Transverse colon (tissue), 4 donors: ENCODE measurements around the gene IL36RN. TPM values are rescaled to one million over a fixed set of nuclear protein-coding genes. Genes with fewer than 3 reads are reported as not detected.

Experiments used
- DNase-seq: peaks from one replicate; pipeline ENCODE4 v3.0.0-alpha.2; 2019
- H3K27ac ChIP-seq, 4 donors: fragments of 200-600 bp; sonication (generic); 2 replicates each; pipeline ENCODE4 v1.5.1; 2016 to 2018; ENCODE audit warnings: inconsistent platforms in 4 of 4
- H3K27me3 ChIP-seq: fragments of 200-600 bp; sonication (generic); 2 replicates; pipeline ENCODE4 v1.5.1; 2017; ENCODE audit warnings: inconsistent platforms
- H3K36me3 ChIP-seq, 4 donors: fragments of 200-600 bp; sonication (generic); 2 replicates each; pipeline ENCODE4 v1.5.1; 2017 to 2019; ENCODE audit warnings: inconsistent platforms in 4 of 4
- H3K4me1 ChIP-seq, 4 donors: fragments of 200-600 bp; sonication (generic); 2 replicates each; pipeline ENCODE4 v1.5.1; 2017 to 2020; ENCODE audit warnings: inconsistent platforms in 4 of 4
- H3K4me3 ChIP-seq, 4 donors: fragments of 200-600 bp; sonication (generic); 1 replicate in 1 of 4; 2 replicates in 3 of 4; pipeline versions ENCODE4 v1.5.1 to v1.6.1; 2017 to 2019; ENCODE audit warnings: inconsistent platforms in 4 of 4
- H3K9me3 ChIP-seq, 2 donors: fragments of 200-600 bp; sonication (generic); 2 replicates each; pipeline ENCODE4 v1.5.1; 2017 to 2019; ENCODE audit warnings: inconsistent platforms in 2 of 2
- EP300 ChIP-seq: sonication (generic); formaldehyde crosslinking; IDR thresholded peaks from one replicate; pipeline ENCODE4 v1.6.1; 2017; ENCODE audit warnings: antibody characterized with exemption, low read depth
- POLR2A ChIP-seq: fragments of 450-650 bp; IDR thresholded peaks from one replicate; pipeline ENCODE4 v1.6.1; 2016; ENCODE audit warnings: antibody characterized with exemption, mild to moderate bottlenecking, moderate library complexity
- POLR2AphosphoS5 ChIP-seq, 3 donors: sonication (generic); formaldehyde crosslinking; IDR thresholded peaks; one replicate each; pipeline ENCODE4 v1.6.1; 2016; ENCODE audit warnings: antibody characterized with exemption in 3 of 3
- WGBS, 2 donors: methylation state at CpG; one replicate each; pipeline ENCODE4 v1.1.5; 2018; ENCODE audit warnings: low coverage in 1 of 2; 5-methylcytosine and 5-hydroxymethylcytosine counted together
- in situ Hi-C, 4 donors: fragments of 200-750 bp; cut with MboI; loops; one replicate each; pipeline versions ENCODE4 v1.15.0 to v1.15.1; 2017; ENCODE audit warnings: low sequenced_read_pairs in 3 of 4, low pct_ligation_motif_present in 1 of 4, low pct_unique_long_range_greater_than_20kb in 1 of 4
- intact Hi-C: fragments of 100-400 bp; cut with DNase I; formaldehyde crosslinking; loops from one replicate; pipeline ENCODE4 v1.15.1; 2023; ENCODE audit warnings: low total_unique reads
- total RNA-seq, 4 donors: library from RNA; depleted of rRNA; stranded (reverse); fragments of >200 nt; gene quantifications; one replicate each; pipeline ENCODE4 v1.1.0, GENCODE V29; 2016
- TF ChIP-seq, protein P1 (sequence below), 5 experiments: fragments of 200-600 bp in 3 of 5; fragments of 450-650 bp in 2 of 5; sonication (generic) in 3 of 5; IDR thresholded peaks; 1 replicate in 2 of 5; 2 replicates in 3 of 5; pipeline ENCODE4 v1.5.1; 2016 to 2017; ENCODE audit warnings: antibody characterized with exemption in 5 of 5, inconsistent platforms in 3 of 5, mild to moderate bottlenecking in 2 of 5, moderate library complexity in 1 of 5

The IL36RN gene
- total RNA-seq, 4 donors from 2014 or later = not detected

DNA sequence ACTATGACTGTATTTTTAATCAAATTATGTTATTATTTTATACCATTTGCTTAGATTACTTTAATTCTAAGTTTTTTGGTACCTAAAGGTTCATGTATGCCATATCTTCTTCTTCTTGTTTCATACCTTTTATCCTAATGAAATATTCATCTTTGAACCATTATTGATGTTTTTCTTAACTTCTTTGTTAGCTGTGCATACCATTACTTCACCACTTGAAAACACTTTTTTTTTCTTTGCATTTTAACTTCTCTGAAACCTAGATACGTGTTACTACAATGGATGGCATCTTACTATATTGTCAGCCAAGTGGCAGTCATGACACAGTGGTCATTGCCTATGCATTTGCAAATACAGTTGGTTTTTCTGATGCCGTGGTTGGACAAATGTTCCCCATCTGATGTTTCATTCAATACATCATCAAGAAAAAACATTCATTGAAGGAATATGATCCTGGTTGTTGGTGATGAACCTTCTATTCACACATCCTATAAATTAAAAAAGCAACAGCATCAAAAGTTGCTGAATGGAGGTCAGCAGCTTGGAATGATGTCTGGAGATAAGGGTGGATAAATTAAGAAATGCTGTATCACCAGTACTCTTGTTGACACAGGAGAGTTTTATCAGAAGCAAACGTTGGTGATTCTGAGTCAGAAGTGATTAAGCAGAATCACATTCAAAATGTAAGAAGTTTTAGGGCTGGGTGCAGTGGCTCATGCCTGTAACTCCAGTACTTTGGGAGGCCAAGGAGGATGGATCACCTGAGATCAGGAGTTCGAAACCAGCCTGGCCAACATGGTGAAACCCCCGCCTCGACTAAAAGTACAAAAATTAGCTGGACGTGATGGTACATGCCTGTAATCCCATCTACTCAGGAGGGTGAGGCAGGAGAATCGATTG lies 46.3 kb upstream of the IL36RN start:
- Histone ChIP-seq H3K9me3 (no peaks in the 10 kb centered on the region), H3K36me3 (no peaks in the 10 kb centered on the region), H3K27ac (no peak overlapping the region), H3K27me3 (peaks cover 4% of the 10 kb centered on the region), H3K4me1 (no peaks in the 10 kb centered on the region), H3K4me3 (no peak overlapping the region)
- in situ Hi-C loops = no loop called here
- 66 to 75% methylated on average over 4 to 8 of the region's 8 CpGs for WGBS, 2 donors
- intact Hi-C loops = no loop called here
- TF ChIP-seq, protein P1, sequence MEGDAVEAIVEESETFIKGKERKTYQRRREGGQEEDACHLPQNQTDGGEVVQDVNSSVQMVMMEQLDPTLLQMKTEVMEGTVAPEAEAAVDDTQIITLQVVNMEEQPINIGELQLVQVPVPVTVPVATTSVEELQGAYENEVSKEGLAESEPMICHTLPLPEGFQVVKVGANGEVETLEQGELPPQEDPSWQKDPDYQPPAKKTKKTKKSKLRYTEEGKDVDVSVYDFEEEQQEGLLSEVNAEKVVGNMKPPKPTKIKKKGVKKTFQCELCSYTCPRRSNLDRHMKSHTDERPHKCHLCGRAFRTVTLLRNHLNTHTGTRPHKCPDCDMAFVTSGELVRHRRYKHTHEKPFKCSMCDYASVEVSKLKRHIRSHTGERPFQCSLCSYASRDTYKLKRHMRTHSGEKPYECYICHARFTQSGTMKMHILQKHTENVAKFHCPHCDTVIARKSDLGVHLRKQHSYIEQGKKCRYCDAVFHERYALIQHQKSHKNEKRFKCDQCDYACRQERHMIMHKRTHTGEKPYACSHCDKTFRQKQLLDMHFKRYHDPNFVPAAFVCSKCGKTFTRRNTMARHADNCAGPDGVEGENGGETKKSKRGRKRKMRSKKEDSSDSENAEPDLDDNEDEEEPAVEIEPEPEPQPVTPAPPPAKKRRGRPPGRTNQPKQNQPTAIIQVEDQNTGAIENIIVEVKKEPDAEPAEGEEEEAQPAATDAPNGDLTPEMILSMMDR (IDR thresholded peaks at IDR 0.05) = no peak
- no peak for TF ChIP-seq POLR2AphosphoS5 (IDR thresholded peaks at IDR 0.05)
- no peak for TF ChIP-seq POLR2A
- TF ChIP-seq EP300 = no peak
- DNase-seq = no peak

DNA sequence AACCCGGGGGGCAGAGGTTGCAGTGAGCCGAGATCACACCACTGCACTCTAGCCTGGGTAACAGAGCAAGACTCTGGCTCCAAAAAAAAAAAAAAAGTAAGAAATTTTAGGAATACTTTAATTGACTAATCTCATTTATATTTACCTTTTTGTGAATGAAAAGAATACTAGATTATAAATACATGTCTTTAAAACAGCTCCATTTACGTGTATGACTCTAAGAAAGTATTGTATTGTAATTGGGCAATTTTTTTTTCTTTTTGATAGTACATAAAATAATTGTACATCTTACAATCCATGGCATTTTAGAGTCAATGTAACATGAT lies 45.7 kb upstream of the IL36RN start:
- Histone ChIP-seq H3K4me1 (no peaks in the 10 kb centered on the region), H3K36me3 (no peaks in the 10 kb centered on the region), H3K4me3 (no peak overlapping the region), H3K9me3 (no peaks in the 10 kb centered on the region), H3K27me3 (peaks cover 4% of the 10 kb centered on the region), H3K27ac (no peak overlapping the region)
- DNase-seq = no peak
- TF ChIP-seq, protein P1 (IDR thresholded peaks at IDR 0.05) = no peak
- TF ChIP-seq POLR2AphosphoS5 (IDR thresholded peaks at IDR 0.05) = no peak
- TF ChIP-seq EP300 = no peak
- TF ChIP-seq POLR2A = no peak
- WGBS, 2 donors = 70 to 81% methylated on average over 1 to 3 of the region's 3 CpGs
- intact Hi-C loops = no loop called here
- in situ Hi-C loops = no loop called here

DNA sequence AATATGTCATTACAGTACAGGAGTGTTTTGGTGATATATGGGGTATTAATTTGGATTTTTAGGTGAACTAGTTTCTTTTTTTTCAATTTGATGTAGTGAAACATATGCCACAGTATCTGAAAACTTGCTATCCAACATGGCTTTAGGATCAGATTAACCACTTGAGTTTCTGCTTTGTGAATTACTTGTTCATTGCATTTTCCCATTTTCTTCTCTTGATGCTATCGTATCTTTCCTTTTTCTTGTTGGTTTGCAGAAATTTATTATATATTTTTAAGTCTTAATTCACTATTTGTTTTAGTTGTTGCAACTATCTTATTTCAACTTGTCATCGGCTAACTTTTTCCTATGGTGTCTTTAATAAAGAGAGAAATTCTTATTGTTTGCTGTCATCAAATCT lies 44.9 kb upstream of the IL36RN start:
- H3K27me3 ChIP-seq = peaks cover 4% of the 10 kb centered on the region
- DNase-seq = no peak
- H3K9me3 ChIP-seq = no peaks in the 10 kb centered on the region
- 83 to 100% methylated on average over 2 of the region's 2 CpGs for WGBS, 2 donors
- no peaks in the 10 kb centered on the region for H3K36me3 ChIP-seq
- H3K4me3 ChIP-seq = no peak overlapping the region
- in situ Hi-C loops (no loop called here), intact Hi-C loops (no loop called here)
- H3K27ac ChIP-seq = no peak overlapping the region
- TF ChIP-seq POLR2AphosphoS5 (IDR thresholded peaks at IDR 0.05) = no peak
- TF ChIP-seq EP300 = no peak
- TF ChIP-seq, protein P1 (IDR thresholded peaks at IDR 0.05) = no peak
- no peak for TF ChIP-seq POLR2A
- H3K4me1 ChIP-seq = no peaks in the 10 kb centered on the region

DNA sequence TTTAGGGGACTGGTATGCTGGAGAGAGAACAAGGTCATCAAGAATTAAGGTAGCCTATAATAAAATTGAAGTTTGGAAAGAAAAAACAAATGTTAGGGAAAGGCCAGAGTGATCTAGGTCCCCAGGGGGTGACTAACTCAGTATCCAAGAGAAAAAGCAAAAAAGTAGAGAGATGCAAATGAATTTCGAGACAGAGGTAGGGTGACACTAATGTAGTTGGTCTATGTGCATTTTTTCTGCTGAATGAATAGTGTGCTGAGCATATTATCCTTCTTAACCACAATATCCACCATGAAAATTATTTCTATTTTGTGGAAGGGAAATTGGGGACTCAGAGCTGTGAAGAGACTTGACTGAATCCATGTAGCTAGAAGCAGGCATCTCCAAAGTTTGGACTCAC lies 44.0 kb upstream of the IL36RN start:
- intact Hi-C loops = no loop called here
- no peaks in the 10 kb centered on the region for H3K36me3 ChIP-seq
- in situ Hi-C loops = no loop called here
- 69 to 76% methylated on average over 1 of the region's 1 CpG for WGBS, 2 donors
- no peaks in the 10 kb centered on the region for H3K4me1 ChIP-seq
- no peak overlapping the region for H3K27ac ChIP-seq
- TF ChIP-seq POLR2A = no peak
- no peak for TF ChIP-seq POLR2AphosphoS5 (IDR thresholded peaks at IDR 0.05)
- no peak for TF ChIP-seq EP300
- TF ChIP-seq, protein P1 (IDR thresholded peaks at IDR 0.05) = no peak
- no peaks in the 10 kb centered on the region for H3K9me3 ChIP-seq
- H3K4me3 ChIP-seq = no peak overlapping the region
- no peak for DNase-seq
- H3K27me3 ChIP-seq = peaks cover 4% of the 10 kb centered on the region
